Left renal cortex interstitium (tissue), 4 donors: Measurements from ENCODE around the gene SCNN1B. TPM values are rescaled to one million over a fixed set of nuclear protein-coding genes. Genes with fewer than 3 reads are reported as not detected.
"Not testable (repeated sequence)": the region's sequence is repeated elsewhere in the genome, so short reads cannot be mapped to it uniquely, and the experiment has no call there.

Experiments
- DNase-seq, 4 donors: peaks; one replicate each; pipeline ENCODE4 v3.0.0-alpha.2; 2013; ENCODE audit warnings: low read depth in 4 of 4, low spot score in 2 of 4, missing footprints in 1 of 4
- polyA plus RNA-seq, 4 donors: library from polyadenylated mRNA; unstranded; fragments of 120-200 nt; gene quantifications; one replicate each; pipeline ENCODE4 v1.2.1, GENCODE V29; 2013; ENCODE audit not compliant: insufficient read length in 4 of 4

SCNN1B gene
- polyA plus RNA-seq, 4 donors, result 12.8 to 26.0 (median 16.2) TPM

DNA sequence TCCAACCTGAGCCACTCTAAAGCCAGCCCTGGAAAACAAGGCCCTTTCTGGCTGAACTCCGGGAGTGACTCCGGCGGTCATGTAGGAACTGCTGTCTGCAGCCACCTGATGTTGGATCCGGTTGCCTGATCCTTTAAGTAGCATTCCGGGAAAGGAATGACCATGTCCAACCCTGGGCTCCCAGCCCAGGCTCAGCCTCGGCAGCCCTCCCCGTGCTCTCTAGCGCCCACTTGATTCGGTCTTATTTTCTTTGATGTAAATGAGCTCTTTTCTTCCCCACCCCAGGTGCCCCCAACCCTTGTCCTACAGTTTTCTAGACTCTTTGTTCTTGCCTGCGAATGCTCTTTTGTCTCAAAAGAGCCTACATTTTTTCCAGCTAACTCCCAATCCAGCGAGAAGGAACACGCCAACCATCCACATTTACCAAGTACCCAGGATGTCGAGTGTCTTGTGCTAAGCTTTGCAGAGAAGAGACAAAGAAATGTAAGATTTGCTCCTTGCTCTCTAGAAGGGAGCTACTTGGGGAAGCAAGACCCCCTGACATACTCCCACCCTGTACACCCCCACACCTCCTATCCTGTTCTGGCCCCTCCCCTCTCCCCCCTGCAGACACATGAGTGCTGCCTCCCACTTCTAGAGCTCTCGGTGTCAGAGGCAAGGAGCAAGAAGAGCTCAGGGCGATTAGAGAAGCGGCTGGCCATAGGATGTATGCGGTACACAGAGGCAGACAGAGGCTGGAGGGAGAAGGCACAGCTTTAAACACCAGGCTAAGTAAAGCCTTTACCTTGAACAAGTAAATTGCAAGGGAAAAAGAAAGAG is 97.1 kb downstream of the SCNN1B start:
- peak in 2 of 4 donors; percentile 3 to 36 for DNase-seq

DNA sequence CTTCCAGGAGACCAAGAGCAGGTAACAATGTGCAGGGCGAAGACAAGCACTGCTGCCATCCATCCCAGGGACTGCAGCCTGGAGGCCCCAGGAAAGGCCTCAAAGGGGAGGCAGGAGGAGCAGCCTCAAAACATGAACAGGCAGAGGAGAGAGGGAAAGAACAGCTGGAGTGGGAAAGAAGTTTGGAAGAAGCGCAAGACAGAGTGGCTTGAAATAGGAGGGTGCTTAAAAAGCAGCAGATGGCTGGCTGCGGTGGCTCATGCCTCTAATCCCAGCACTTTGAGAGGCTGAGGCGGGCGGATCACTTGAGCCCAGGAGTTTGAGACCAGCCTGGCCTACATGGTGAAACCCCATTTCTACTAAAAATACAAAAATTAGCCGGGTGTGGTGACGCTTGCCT is 98.3 kb downstream of the SCNN1B start:
- not testable (repeated sequence) for DNase-seq

DNA sequence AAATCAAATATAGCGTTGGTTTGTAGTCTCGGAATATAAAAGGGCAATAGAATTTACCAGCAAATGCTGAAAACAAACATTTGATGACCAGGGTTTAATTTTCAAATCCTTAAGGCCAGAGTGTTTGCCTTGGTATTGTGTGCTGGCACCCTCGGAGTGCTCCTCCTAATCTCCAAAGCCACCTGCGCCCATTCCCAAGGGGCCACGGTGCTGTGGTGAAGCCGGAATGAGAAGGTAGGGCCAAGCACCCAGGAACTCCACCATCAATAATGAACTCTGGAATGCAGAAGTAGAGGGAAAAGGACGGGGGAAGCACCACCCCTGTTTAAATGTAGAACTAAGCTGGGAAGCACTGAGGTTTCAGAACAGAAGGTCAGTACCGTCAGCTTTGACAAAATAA is 99.0 kb downstream of the SCNN1B start:
- no peak for DNase-seq

DNA sequence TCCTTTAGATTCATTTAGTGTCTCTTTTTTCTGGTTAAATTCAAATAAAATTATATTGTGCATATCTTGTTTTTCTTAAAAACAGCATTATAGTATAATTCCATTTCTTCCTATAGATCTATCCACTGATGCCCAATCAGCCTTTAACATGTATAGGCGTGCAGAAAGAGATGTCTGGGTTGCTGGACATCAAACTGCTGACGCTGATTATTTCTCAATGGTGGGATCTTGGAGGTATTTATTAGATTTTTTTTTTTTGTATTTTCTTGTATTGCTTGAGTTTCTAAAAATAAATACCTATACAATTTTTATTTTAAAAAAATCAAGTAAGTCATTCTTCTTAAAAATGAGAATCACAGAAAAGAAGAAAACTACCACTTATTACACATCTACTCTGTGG is 100.0 kb downstream of the SCNN1B start:
- DNase-seq, result no peak

DNA sequence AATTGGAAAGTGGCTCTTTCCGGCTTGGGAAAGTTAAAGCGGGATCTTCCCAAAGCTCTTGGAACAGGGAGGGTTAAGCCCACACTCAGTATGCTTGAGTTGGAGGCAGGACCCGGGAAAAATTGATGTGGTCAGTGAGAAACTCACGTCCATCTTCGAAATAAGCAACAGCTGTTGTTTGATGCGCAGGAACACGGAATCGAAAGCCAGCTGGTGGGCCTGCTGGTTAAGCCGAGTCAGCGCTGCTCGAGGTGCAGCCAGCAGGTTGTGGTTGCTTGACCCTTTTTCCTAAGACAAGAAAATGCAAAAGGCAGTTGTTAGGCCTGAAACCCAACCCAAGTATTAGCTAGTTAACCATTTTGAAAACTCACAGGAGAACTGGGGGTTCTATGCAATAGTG is 101.4 kb downstream of the SCNN1B start:
- no peak for DNase-seq

DNA sequence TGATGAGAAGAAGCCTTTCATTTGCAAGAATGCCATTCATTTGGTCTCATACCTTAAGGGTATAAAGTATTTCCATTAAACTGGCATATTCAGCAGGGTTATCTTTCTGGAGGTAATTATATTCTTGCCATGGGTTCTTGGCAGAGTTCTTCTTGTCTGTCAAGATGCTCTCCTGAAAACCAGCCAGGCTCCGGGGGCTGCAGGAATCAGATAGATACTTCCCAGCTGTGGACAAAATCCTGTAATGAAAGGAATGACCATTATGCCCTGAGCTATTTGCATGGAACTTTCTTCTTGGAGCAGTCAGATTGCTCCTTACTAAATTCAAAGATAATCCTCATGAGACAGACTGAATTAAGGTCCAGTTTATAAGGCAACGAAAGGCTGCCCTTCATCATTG is 103.9 kb downstream of the SCNN1B start:
- DNase-seq, result no peak

DNA sequence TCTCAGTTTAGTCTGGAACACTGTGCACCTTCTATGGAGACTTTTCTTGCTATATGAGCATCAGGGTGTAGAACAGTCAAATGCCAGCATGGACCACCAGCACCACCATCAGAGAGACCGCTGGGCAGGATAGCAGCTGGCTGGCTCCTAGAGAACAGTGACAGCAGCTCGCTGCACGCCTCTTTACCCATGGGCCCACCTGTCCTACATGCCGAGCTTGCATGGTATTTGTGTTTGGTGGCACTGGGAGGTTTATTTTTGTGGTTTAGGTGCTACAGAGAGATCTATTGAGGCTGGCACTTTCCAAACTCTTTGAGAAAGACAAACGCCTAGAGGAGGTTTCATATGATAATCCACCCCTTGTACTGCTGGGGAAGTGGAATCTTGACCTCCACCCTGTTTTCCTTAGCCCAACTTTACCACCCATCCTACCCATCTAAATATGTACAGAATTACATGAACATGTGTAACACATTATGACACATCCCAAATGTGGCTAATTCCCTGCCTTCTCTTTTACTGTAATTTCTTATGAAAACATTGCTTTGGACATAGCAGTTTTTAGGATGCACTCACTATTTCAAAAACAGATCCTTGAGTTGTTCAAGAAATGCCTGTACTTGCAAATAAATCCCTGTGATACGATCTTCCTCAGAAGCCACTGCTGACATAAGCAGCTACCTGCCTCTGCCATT is 104.6 kb downstream of the SCNN1B start:
- DNase-seq, result no peak

DNA sequence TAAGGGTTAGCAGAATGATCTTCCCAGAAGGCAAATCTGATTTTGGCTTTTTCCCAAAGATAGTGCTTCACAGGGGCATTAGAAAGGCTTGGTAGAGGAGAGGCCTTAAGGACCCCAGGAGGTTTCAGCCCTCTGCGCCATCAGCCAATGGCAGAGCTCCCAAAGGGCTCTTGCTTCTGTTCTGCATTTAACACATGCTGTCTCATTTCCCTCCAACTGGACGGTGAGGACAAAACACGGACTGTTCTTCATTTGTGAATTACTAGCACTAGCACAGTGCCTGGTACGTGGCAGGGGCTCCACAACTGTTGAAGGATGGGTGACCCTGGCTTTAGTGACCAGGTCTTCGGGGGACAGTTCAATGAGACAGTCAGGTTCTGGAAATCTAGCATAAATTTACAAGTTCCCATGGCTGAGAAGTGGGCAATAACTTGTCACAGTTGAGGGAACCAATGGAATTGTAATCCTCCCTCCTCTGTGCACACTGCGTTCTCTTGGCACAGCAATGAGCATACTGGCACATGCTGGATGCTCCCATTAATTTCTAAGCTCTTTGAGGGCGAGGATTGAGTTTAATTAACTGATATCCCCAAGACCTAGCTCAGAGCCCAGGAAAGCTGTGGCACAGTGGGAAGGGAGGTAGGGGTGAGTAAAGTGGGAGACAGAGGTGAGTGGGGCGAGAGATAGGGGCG is 105.5 kb downstream of the SCNN1B start:
- no peak for DNase-seq

DNA sequence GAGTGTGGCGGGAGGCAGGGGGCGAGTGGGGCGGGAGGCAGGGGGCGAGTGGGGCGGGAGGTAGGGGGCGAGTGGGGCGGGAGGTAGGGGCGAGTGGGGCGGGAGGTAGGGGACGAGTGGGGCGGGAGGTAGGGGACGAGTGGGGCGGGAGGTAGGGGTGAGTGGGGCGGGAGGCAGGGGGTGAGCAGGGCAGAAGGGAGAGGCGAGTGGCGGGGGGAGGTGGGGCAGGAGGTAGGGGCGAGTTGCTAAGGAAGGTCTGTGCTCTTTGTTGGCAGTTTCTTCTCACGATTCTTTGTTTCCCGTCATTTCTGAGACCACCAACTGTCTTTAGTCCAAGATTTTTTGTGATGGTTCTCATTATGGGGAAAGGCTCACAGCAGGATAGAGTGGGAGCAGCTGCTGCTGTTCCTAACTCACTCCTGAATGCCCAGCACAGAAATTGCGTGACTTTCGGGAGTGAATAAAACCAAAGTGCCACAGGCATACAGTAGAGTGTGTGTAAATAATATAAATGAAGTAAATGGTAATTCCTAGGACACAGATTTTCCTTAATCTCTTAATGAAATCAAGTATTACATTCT is 106.2 kb downstream of the SCNN1B start:
- DNase-seq, result no peak

DNA sequence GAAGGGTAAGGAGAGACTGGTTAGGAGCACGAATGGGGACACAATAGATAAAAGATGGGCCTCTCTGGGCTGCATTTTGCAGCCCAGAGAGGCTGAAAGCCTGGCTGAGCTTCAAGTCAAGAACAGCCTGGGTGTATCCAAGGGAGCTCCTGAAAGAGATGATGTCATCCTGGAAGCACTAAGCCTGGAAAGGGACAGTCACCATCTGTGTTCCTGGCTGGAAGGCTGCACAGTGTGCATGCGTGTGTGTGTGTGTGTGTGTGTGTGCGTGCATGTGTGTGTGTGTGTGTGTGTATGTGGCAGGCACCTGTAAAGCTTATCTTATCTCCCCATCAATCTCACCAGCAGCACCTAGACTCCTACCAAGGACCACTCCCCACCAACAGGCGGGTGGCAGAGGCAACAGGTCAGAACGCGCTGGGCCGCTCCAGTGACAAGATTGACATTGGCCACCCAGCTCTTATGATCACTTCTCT is 106.8 kb downstream of the SCNN1B start:
- DNase-seq, result no peak

DNA sequence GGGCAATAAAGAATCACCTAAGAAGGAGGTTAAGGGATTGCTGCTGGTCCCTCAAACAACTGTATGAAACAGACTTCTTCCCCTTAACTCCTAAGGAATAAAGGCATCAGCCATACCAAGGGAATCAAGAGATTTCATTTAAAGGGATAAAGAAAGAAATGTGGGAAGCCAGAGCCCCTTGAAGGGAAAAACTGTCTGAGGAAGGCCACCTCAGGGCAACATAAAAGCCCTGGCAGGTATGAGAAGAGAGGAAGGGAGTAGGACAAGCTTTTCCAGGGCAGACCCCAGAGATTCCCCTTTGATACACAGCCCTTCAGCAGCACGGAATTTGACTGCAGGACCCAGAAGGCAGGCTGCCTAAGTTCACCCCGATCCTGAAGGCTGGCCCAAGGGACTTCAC is 107.4 kb downstream of the SCNN1B start:
- DNase-seq, result no peak

DNA sequence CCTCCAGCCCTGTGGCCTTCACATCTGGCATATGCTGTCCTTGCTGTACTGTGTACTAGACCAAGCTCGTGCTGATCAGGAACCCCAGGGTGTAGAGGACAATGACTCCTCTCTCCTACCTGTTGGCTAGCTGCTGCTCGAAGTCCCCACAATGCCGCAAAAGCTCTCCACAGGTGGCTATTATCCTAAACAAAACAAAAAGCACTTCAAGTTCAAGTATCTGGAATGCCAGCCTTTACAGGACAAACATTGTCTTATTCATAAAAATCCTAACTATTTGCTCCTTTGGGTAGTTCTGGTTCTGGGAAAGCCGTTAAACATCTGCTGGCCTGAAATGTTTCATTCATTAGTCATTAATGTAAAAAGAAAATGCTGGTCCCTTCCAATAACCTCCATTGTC is 108.1 kb downstream of the SCNN1B start:
- DNase-seq, result no peak

DNA sequence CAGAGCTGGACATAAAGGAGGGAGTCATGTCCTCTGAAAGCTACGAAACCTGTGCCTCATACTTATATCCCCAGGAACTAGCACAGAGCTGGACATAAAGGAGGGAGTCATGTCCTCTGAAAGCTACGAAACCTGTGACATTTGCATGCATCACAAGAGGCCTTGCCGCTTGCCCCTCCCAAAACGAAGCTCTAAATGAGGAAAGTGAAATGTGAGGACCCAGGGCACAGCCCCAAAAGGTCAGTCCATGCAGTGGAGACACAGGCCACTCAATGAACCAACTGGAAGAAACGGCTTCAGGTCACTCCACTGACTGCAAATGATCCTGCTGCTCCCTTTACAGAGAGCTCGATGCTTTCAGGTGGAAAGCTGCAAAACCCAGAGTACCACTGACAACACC is 112.6 kb downstream of the SCNN1B start:
- no peak for DNase-seq

DNA sequence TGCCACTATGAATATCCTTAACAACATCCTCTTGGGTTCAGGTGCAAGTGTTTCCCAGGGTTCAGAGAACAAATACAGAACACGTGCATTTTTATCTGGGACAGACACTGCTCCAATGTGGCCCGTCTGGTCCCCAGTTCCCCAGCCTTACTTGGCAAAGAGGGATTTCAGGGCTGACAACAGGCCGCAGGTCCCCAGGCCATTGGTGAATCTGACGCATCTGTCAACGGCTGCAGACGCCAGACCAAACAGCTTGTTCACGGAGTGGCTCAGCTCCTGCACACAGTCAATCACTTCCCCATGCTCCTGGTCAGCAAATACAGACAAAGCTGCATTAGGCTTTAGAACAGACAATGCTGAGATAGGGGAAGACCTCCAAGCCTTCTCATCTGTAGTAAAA is 114.7 kb downstream of the SCNN1B start:
- DNase-seq, result no peak

DNA sequence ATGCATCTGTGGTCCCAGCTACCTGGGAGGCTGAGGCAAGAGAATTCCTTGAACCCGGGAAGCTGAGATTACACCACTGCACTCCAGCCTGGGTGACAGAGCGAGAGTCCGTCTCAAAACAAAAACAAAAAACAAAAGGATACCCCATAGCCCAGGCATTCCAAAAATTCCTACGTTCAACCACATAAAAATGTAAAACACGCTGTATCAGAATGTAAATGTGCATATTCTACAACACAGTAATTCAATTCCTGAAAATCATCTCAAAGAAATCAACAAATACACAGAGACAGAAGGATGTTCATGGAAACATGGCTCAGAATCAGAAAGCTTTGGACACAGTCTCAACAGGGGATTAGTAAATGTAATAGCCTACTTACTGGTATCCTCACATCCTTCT is 117.9 kb downstream of the SCNN1B start:
- no peak for DNase-seq

DNA sequence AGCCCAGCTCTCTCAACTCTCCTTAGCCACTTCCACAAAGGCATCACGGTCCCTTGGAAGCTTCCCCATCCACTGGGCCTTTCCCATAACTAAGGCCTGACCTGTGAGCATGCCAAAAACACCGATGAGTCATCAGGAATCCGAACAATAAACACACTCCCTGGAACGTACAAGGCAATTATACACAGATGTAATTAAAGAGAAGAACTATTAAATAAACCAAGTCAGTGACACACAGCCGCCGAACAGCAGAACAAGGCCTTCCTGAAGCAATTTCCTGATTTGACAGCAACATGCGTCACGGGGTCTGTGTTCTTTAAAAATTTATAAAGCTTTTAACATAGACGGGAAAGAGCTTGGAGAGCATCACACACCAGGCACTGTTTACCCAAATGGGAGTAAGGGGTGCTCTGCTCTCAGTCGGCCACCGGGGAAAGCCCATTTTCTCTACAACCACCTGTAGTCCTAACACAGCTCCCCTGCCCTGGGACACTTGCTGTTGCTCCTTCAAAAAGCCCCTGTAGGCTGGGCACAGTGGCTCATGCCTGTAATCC is 121.5 kb downstream of the SCNN1B start:
- DNase-seq, result no peak

DNA sequence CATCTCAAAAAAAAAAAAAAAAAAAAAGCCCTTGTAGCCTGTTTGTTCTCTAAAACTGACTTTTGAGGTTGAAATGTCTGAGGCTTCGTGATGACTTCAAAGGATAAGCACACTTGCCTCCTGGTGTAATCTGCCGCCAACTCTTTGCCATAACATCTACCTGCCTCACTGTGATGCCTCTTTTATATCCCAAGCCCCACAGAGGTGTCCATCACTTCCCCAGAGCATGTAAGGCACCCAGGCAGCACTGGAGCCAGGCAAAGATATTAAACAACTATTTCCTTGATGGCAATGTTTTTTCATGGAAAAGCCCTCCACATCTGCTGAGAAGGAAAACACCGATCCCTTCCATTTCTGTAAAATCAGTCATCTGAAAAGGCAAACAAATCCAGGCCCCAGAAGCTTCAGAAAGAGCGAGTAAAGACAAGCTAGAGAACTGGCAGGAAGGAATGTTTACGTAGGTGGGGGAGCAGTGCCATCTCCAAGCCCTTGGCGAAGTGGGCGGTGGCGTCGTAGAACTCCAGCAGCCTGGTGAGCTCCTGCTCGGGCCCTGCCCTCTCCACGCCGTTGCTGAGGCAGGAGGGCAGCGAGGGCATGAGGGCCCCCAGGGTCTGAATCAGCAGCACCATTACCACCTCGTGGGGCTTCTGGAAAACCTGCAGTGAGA is 122.3 kb downstream of the SCNN1B start:
- peak in 2 of 4 donors; percentile 6 to 8 for DNase-seq

DNA sequence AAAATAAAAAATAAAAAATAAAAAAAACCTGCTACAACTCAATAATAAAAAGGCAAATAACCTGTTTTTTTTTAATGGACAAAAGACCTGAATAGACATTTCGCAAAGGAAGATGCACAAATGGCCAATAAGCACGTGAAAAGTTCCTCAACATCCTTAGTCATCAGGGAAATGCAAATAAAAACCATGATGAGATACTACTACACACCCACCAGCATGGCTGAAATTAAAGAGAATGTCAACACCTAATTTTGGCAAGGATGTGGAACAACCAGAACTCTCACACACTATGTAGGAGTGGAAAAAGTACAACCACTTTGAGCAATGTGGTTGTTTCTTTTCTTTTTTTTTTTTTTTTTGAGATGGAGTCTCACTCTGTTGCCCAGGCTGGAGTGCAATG is 126.2 kb downstream of the SCNN1B start:
- no peak for DNase-seq
